GM18505 (cell line): ENCODE results near the gene KIF21A.
A peak's percentile ranks its signal among the peaks of the same experiment; 100 is the strongest.

Experiments
- ATAC-seq: cut with Tn5 transposase; IDR thresholded peaks from one replicate; pipeline ENCODE4 v1.9.1; 2021; ENCODE audit not compliant: unreplicated experiment
- POLR2A ChIP-seq: IDR thresholded peaks from 4 replicates; pipeline ENCODE4 v1.6.1; 2011; ENCODE audit warnings: borderline replicate concordance; ENCODE audit not compliant: insufficient read depth, insufficient read length; ENCODE audit errors: extremely low read depth

The KIF21A gene

DNA sequence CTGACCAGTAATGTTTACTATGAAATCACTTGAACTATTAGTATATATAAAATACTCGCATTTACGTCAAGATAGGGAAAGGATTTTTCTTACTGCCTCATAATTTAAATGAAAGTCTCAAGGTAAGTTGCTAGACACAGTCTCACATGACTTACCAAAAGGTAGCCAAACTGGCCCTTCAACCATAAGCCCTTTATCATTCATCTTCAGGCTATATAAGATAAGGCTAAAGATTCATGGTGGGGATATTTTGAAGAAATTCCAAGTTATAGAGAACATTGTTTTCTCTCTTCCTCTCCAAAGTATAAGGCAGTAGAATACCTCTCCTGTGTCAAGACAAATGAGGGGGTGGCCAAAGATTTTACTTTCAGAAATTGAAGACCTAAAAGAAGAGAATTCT, 23.4 kb downstream of the KIF21A start:
- ATAC-seq, result no peak

GRCh38 chr12:39417916-39418315, 25.0 kb downstream of the KIF21A start:
- ATAC-seq, result no peak
- no peak for TF ChIP-seq POLR2A

More for the DNA sequence above, 23.4 kb downstream of the KIF21A start:
- TF ChIP-seq POLR2A, result no peak

GRCh38 chr12:39413836-39414771, 28.8 kb downstream of the KIF21A start:
- no peak for ATAC-seq

GRCh38 chr12:39412210-39412609, 30.7 kb downstream of the KIF21A start:
- no peak for ATAC-seq
- TF ChIP-seq POLR2A, result no peak

More at GRCh38 chr12:39413836-39414771, 28.8 kb downstream of the KIF21A start:
- no peak for TF ChIP-seq POLR2A

- no peak for ATAC-seq
- TF ChIP-seq POLR2A, result no peak
Observed at GRCh38 chr12:39406262-39406661, 36.7 kb downstream of the KIF21A start.

DNA sequence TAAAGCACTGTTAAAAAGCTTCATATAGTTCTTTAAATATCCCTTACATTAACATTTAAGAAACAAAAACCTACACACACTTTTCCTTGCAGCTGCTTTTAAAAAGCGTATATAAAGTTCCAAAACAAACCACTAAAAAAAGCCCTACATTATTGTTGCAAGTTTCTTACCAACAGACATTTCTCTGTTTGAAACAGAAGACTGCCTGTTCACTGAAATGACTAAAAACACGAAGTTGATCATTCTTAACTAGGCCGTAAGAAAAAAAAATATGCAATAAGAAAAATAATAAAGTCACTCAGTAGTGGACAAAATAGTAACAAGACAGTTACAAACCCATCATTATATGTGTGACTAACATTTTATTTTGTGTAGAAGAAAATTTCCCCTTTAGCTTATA, 37.3 kb downstream of the KIF21A start:
- TF ChIP-seq POLR2A, result no peak

DNA sequence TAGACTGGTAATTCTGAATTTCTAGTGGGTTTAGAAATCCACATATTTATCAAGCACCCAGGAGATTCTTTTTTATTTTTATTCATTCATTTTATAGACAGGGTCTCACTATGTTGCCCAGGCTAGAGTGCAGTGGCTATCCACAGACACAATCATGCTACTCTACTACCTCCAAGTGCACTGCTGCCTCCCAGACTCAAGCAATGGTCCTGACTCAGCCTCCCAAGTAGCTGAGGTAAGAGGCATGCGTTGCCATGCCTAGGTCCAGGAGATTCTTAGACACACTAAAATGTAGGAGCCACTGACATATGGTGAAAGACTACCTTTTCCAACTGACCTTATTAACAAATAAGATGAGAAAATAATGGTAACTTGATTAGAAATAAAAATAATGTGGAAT, 38.9 kb downstream of the KIF21A start:
- no peak for TF ChIP-seq POLR2A

More for the DNA sequence above, 37.3 kb downstream of the KIF21A start:
- no peak for ATAC-seq

DNA sequence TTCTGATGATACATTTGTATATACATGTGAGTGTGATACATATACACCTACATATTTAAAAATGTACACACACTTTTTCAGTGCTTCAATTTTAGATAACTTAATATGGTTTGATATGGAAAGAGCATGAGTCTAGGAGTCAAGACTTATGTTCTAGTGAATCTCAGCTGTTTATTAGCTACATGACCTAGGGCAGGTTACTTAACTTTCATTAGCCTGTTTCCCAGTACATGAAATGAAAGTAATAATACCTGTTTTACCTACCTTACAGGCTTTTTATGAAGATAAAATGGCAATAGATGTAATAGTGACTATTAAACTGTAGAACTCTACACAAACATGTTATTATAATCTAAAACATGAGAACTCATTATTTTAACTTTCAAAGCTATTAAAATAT, 39.5 kb downstream of the KIF21A start:
- no peak for ATAC-seq
- TF ChIP-seq POLR2A, result no peak

More for the DNA sequence above, 38.9 kb downstream of the KIF21A start:
- ATAC-seq, result no peak

GRCh38 chr12:39402922-39403321, 40.0 kb downstream of the KIF21A start:
- ATAC-seq, result peak; percentile 46

GRCh38 chr12:39401459-39401858, 41.5 kb downstream of the KIF21A start:
- ATAC-seq, result no peak
- TF ChIP-seq POLR2A, result no peak

More at GRCh38 chr12:39402922-39403321, 40.0 kb downstream of the KIF21A start:
- no peak for TF ChIP-seq POLR2A

GRCh38 chr12:39395866-39396265, 47.1 kb downstream of the KIF21A start:
- no peak for ATAC-seq
- no peak for TF ChIP-seq POLR2A

GRCh38 chr12:39393890-39394289, 49.0 kb downstream of the KIF21A start:
- ATAC-seq, result no peak
- no peak for TF ChIP-seq POLR2A

DNA sequence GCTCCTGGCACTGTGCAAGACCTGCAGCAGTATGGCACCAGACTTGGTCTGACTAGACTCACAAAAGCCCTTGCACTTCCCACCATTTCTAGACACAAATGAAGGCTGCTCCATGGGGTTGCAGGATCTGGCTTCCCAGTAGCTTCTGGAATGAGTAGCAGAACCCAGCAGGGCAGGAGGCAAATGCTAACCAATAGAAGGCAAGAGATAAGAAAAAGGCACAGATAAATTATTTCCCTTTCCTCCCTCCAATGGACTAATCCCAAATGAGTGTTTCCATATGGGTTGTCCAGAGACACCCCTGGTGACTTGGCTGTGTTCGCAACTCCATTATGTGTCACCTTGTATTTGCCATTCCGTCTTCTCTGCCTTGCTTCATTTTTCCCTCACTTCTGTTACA, 49.7 kb downstream of the KIF21A start:
- ATAC-seq, result no peak
- no peak for TF ChIP-seq POLR2A
